GM23338 (cell line): ENCODE results near the gene AEBP2.

Experiments used
- POLR2AphosphoS5 ChIP-seq: IDR thresholded peaks from 2 replicates; pipeline ENCODE4 v1.6.1; 2016; ENCODE audit warnings: antibody characterized with exemption, low read depth
- TF ChIP-seq, protein P1 (sequence below), 2 experiments: fragments of 200-600 bp in 1 of 2; sonication (generic) in 1 of 2; conservative IDR thresholded peaks; 2 replicates each; pipeline versions ENCODE4 v1.5.1 to v1.6.1; 2016 to 2017; ENCODE audit warnings: antibody characterized with exemption in 2 of 2, low read depth in 2 of 2, mild to moderate bottlenecking in 2 of 2, moderate library complexity in 1 of 2
- TF ChIP-seq, protein P2 (sequence below): fragments of 250-450 bp; sonication (Bioruptor Pico); IDR thresholded peaks from 2 replicates; pipeline ENCODE4 v1.5.0; 2020; ENCODE audit warnings: mild to moderate bottlenecking, moderate library complexity

DNA sequence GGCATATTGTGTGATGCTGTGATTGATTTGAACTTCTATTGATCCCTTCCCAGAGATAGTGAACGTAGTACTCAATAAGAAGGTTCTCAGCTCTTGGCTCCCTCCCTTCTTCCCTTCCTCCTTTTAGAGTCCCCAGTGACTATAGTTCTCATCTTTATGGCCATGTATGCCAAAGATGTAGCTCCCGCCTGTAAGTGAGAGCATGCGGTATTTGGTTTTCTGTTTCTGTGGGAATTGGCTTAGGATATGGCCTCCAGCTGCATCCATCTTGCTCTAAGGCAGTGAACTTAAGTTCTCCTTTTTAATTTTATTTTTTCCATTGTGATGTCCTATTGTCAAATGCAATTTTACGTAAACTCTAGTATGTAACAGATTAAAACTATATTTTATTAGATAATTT, 109.5 kb downstream of the AEBP2 start:
- TF ChIP-seq, protein P1, sequence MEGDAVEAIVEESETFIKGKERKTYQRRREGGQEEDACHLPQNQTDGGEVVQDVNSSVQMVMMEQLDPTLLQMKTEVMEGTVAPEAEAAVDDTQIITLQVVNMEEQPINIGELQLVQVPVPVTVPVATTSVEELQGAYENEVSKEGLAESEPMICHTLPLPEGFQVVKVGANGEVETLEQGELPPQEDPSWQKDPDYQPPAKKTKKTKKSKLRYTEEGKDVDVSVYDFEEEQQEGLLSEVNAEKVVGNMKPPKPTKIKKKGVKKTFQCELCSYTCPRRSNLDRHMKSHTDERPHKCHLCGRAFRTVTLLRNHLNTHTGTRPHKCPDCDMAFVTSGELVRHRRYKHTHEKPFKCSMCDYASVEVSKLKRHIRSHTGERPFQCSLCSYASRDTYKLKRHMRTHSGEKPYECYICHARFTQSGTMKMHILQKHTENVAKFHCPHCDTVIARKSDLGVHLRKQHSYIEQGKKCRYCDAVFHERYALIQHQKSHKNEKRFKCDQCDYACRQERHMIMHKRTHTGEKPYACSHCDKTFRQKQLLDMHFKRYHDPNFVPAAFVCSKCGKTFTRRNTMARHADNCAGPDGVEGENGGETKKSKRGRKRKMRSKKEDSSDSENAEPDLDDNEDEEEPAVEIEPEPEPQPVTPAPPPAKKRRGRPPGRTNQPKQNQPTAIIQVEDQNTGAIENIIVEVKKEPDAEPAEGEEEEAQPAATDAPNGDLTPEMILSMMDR (conservative IDR thresholded peaks at IDR 0.05; ENCODE audit: low read depth in 2 of 2), result no peak
- no peak for TF ChIP-seq POLR2AphosphoS5
- TF ChIP-seq, protein P2, sequence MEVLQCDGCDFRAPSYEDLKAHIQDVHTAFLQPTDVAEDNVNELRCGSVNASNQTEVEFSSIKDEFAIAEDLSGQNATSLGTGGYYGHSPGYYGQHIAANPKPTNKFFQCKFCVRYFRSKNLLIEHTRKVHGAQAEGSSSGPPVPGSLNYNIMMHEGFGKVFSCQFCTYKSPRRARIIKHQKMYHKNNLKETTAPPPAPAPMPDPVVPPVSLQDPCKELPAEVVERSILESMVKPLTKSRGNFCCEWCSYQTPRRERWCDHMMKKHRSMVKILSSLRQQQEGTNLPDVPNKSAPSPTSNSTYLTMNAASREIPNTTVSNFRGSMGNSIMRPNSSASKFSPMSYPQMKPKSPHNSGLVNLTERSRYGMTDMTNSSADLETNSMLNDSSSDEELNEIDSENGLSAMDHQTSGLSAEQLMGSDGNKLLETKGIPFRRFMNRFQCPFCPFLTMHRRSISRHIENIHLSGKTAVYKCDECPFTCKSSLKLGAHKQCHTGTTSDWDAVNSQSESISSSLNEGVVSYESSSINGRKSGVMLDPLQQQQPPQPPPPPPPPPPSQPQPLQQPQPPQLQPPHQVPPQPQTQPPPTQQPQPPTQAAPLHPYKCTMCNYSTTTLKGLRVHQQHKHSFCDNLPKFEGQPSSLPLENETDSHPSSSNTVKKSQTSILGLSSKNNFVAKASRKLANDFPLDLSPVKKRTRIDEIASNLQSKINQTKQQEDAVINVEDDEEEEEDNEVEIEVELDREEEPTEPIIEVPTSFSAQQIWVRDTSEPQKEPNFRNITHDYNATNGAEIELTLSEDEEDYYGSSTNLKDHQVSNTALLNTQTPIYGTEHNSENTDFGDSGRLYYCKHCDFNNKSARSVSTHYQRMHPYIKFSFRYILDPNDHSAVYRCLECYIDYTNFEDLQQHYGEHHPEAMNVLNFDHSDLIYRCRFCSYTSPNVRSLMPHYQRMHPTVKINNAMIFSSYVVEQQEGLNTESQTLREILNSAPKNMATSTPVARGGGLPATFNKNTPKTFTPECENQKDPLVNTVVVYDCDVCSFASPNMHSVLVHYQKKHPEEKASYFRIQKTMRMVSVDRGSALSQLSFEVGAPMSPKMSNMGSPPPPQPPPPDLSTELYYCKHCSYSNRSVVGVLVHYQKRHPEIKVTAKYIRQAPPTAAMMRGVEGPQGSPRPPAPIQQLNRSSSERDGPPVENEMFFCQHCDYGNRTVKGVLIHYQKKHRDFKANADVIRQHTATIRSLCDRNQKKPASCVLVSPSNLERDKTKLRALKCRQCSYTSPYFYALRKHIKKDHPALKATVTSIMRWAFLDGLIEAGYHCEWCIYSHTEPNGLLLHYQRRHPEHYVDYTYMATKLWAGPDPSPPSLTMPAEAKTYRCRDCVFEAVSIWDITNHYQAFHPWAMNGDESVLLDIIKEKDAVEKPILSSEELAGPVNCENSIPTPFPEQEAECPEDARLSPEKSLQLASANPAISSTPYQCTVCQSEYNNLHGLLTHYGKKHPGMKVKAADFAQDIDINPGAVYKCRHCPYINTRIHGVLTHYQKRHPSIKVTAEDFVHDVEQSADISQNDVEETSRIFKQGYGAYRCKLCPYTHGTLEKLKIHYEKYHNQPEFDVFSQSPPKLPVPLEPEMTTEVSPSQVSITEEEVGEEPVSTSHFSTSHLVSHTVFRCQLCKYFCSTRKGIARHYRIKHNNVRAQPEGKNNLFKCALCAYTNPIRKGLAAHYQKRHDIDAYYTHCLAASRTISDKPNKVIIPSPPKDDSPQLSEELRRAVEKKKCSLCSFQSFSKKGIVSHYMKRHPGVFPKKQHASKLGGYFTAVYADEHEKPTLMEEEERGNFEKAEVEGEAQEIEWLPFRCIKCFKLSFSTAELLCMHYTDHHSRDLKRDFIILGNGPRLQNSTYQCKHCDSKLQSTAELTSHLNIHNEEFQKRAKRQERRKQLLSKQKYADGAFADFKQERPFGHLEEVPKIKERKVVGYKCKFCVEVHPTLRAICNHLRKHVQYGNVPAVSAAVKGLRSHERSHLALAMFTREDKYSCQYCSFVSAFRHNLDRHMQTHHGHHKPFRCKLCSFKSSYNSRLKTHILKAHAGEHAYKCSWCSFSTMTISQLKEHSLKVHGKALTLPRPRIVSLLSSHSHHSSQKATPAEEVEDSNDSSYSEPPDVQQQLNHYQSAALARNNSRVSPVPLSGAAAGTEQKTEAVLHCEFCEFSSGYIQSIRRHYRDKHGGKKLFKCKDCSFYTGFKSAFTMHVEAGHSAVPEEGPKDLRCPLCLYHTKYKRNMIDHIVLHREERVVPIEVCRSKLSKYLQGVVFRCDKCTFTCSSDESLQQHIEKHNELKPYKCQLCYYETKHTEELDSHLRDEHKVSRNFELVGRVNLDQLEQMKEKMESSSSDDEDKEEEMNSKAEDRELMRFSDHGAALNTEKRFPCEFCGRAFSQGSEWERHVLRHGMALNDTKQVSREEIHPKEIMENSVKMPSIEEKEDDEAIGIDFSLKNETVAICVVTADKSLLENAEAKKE (CRISPR knock-in tag), result no peak
